IMR-90 (cell line): ENCODE measurements around the gene CAPS2. TPM values are rescaled to one million over a fixed set of nuclear protein-coding genes. Genes with fewer than 3 reads are reported as not detected.
A peak's percentile ranks its signal among the peaks of the same experiment; 100 is the strongest.

Source experiments
- ATAC-seq: fragments of 200-7000 bp; cut with Tn5 transposase; 2 replicates; pipeline ENCODE4 v1.9.1; 2020; ENCODE audit warnings: low read depth, mild to moderate bottlenecking, moderate library complexity
- BruUV-seq: library from RNA; stranded (reverse); fragments of 400-500 nt; replicated peaks from 2 replicates; lab custom pipeline; 2021; lab: Mats Ljungman, UMichigan
- CTCF ChIA-PET: fragments of 300-600 bp; formaldehyde crosslinking; extraction: SDS; loops from one replicate; lab custom pipeline; 2021; ENCODE audit warnings: antibody characterized with exemption; lab: Yijun Ruan, JAX
- POLR2A ChIA-PET: fragments of 300-600 bp; sonication (Branson Sonifier 250); formaldehyde crosslinking; loops from one replicate; lab custom pipeline; 2022; ENCODE audit warnings: antibody characterized with exemption; ENCODE audit not compliant: unreplicated experiment; lab: Charles Lee
- DNase-seq: peaks from one replicate; pipeline ENCODE4 v3.0.0; 2013
- H2AFZ ChIP-seq: replicated peaks from 2 replicates; pipeline ENCODE3; 2013; ENCODE audit warnings: low read length, mild to moderate bottlenecking; ENCODE audit not compliant: poor library complexity
- H2AK5ac ChIP-seq: 2 replicates; pipeline ENCODE4 v1.6.1; 2013; ENCODE audit warnings: low read depth, low read length, inconsistent platforms
- H2AK9ac ChIP-seq: replicated peaks from 2 replicates; pipeline ENCODE3; 2013; ENCODE audit warnings: mild to moderate bottlenecking, low read depth, low read length, moderate library complexity; ENCODE audit not compliant: poor library complexity
- H2BK120ac ChIP-seq: 2 replicates; pipeline ENCODE4 v1.6.1; 2013; ENCODE audit warnings: low read depth, low read length, inconsistent platforms
- H2BK15ac ChIP-seq: 3 replicates; pipeline ENCODE4 v1.6.1; 2013; ENCODE audit warnings: low read depth, low read length, inconsistent platforms
- H2BK20ac ChIP-seq: 2 replicates; pipeline ENCODE4 v1.6.1; 2013; ENCODE audit warnings: low read depth, mild to moderate bottlenecking, inconsistent platforms, low read length, moderate library complexity
- H2BK5ac ChIP-seq: 2 replicates; pipeline ENCODE4 v1.6.1; 2013; ENCODE audit warnings: mild to moderate bottlenecking, low read depth, low read length, inconsistent platforms; ENCODE audit not compliant: poor library complexity, severe bottlenecking
- H3K14ac ChIP-seq: replicated peaks from 2 replicates; pipeline ENCODE4 v1.6.1; 2013; ENCODE audit warnings: low read depth, low read length, inconsistent platforms
- H3K18ac ChIP-seq: 2 replicates; pipeline ENCODE4 v1.6.1; 2013; ENCODE audit warnings: low read depth, low read length, control low read depth
- H3K23ac ChIP-seq: 2 replicates; pipeline ENCODE4 v1.6.1; 2013; ENCODE audit warnings: low read depth, low read length, inconsistent platforms
- H3K27ac ChIP-seq: 2 replicates; pipeline ENCODE4 v1.5.1; 2013; ENCODE audit warnings: mild to moderate bottlenecking, control low read depth, low read length; ENCODE audit not compliant: insufficient read depth
- H3K27me3 ChIP-seq: 2 replicates; pipeline ENCODE4 v1.6.1; 2013; ENCODE audit warnings: low read length; ENCODE audit not compliant: control insufficient read depth, insufficient read depth
- H3K36me3 ChIP-seq: 2 replicates; pipeline ENCODE4 v1.6.1; 2013; ENCODE audit warnings: low read length, mixed read lengths; ENCODE audit not compliant: control insufficient read depth, insufficient read depth
- H3K4ac ChIP-seq: 2 replicates; pipeline ENCODE4 v1.6.1; 2013; ENCODE audit warnings: low read depth, low read length, inconsistent platforms
- H3K4me1 ChIP-seq: 2 replicates; pipeline ENCODE4 v1.6.1; 2013; ENCODE audit warnings: low read length, mixed read lengths; ENCODE audit not compliant: control insufficient read depth, insufficient read depth
- H3K4me2 ChIP-seq: 2 replicates; pipeline ENCODE4 v1.6.1; 2013; ENCODE audit warnings: low read depth, mild to moderate bottlenecking, control low read depth, low read length, moderate library complexity
- H3K4me3 ChIP-seq: 2 replicates; pipeline ENCODE4 v1.5.1; 2013; ENCODE audit warnings: low read depth, mild to moderate bottlenecking, control low read depth, low read length, moderate library complexity; ENCODE audit not compliant: insufficient read depth
- H3K56ac ChIP-seq: 2 replicates; pipeline ENCODE4 v1.6.1; 2013; ENCODE audit warnings: low read length, inconsistent platforms; ENCODE audit not compliant: insufficient read depth; ENCODE audit errors: extremely low read depth
- H3K79me1 ChIP-seq, 2 experiments: 2 replicates each; pipeline ENCODE4 v1.6.1; 2013; ENCODE audit warnings: low read length in 2 of 2, inconsistent platforms in 1 of 2, low read depth in 1 of 2
- H3K9ac ChIP-seq: 2 replicates; pipeline ENCODE4 v1.6.1; 2013; ENCODE audit warnings: low read depth, low read length, control low read depth
- H3K9me1 ChIP-seq: 2 replicates; pipeline ENCODE4 v1.6.1; 2013; ENCODE audit warnings: low read length, inconsistent platforms; ENCODE audit not compliant: insufficient read depth
- H3K9me3 ChIP-seq: 2 replicates; pipeline ENCODE4 v1.6.1; 2013; ENCODE audit warnings: low read length; ENCODE audit not compliant: control insufficient read depth, insufficient read depth
- H4K20me1 ChIP-seq: 2 replicates; pipeline ENCODE4 v1.6.1; 2013; ENCODE audit warnings: low read length, inconsistent platforms; ENCODE audit not compliant: insufficient read depth
- H4K5ac ChIP-seq: 2 replicates; pipeline ENCODE4 v1.6.1; 2013; ENCODE audit warnings: mild to moderate bottlenecking, low read depth, low read length, control low read depth
- H4K8ac ChIP-seq, 2 experiments: 2 replicates each; pipeline ENCODE4 v1.6.1; 2013; ENCODE audit warnings: low read depth in 2 of 2, low read length in 2 of 2, control low read depth in 1 of 2, inconsistent platforms in 1 of 2
- H4K91ac ChIP-seq: 2 replicates; pipeline ENCODE4 v1.6.1; 2013; ENCODE audit warnings: low read depth, low read length, inconsistent platforms; ENCODE audit not compliant: insufficient read depth
- BHLHE40 ChIP-seq: fragments of 150-350 bp; IDR thresholded peaks from 2 replicates; pipeline ENCODE4 v1.6.1; 2016; ENCODE audit warnings: mild to moderate bottlenecking, low read depth, low read length
- CEBPB ChIP-seq: IDR thresholded peaks from 2 replicates; pipeline ENCODE4 v1.6.1; 2012; ENCODE audit warnings: low read depth, low read length, improper control_type of control experiment
- CTCF ChIP-seq: conservative IDR thresholded peaks from 2 replicates; pipeline ENCODE4 v1.5.1; 2012; ENCODE audit warnings: mild to moderate bottlenecking, low read depth, low read length, improper control_type of control experiment
- FOS ChIP-seq: fragments of 150-350 bp; IDR thresholded peaks from 2 replicates; pipeline ENCODE4 v1.6.1; 2016; ENCODE audit warnings: low read depth, low read length
- MAZ ChIP-seq: IDR thresholded peaks from 2 replicates; pipeline ENCODE4 v1.6.1; 2012; ENCODE audit warnings: low read depth, mild to moderate bottlenecking, low read length, improper control_type of control experiment, moderate library complexity, borderline replicate concordance
- MXI1 ChIP-seq: IDR thresholded peaks from 2 replicates; pipeline ENCODE4 v1.6.1; 2012; ENCODE audit warnings: low read depth, mild to moderate bottlenecking, low read length, moderate library complexity, borderline replicate concordance
- NFE2L2 ChIP-seq: fragments of 150-350 bp; IDR thresholded peaks from 2 replicates; pipeline ENCODE4 v1.6.1; 2016; ENCODE audit warnings: low read depth, mild to moderate bottlenecking, low read length
- POLR2A ChIP-seq: IDR thresholded peaks from 2 replicates; pipeline ENCODE4 v1.6.1; 2012; ENCODE audit warnings: mild to moderate bottlenecking, low read depth, low read length
- RAD21 ChIP-seq: IDR thresholded peaks from 2 replicates; pipeline ENCODE4 v1.6.1; 2012; ENCODE audit warnings: low read length, improper control_type of control experiment
- RCOR1 ChIP-seq: IDR thresholded peaks from 2 replicates; pipeline ENCODE4 v1.6.1; 2012; ENCODE audit warnings: mild to moderate bottlenecking, low read length, improper control_type of control experiment; ENCODE audit not compliant: insufficient replicate concordance
- RFX5 ChIP-seq: IDR thresholded peaks from 2 replicates; pipeline ENCODE4 v1.8.0; 2012; ENCODE audit warnings: low read depth, mild to moderate bottlenecking, low read length, moderate library complexity
- SMC3 ChIP-seq: fragments of 150-350 bp; IDR thresholded peaks from 2 replicates; pipeline ENCODE4 v1.6.1; 2016; ENCODE audit warnings: low read depth, mild to moderate bottlenecking, antibody characterized with exemption, low read length, moderate library complexity
- dilution Hi-C: fragments of 300-500 bp; cut with HindIII; formaldehyde crosslinking; loops from one replicate; pipeline ENCODE4 v1.14.3; 2018; ENCODE audit warnings: low sequenced_read_pairs; ENCODE audit not compliant: unreplicated experiment
- in situ Hi-C: fragments of 300-500 bp; cut with MboI; formaldehyde crosslinking; loops from 3 replicates; pipeline ENCODE4 v1.14.3; 2019; ENCODE audit warnings: low sequenced_read_pairs, inconsistent platforms, mixed read lengths
- intact Hi-C: fragments of 100-400 bp; cut with micrococcal nuclease; formaldehyde crosslinking; loops from 2 replicates; pipeline ENCODE4 v1.10.0; 2022
- polyA plus RNA-seq, 3 experiments: library from polyadenylated mRNA; depleted of rRNA; stranded (reverse); fragments of >200 nt; gene quantifications; 2 replicates each; pipeline ENCODE4 v1.2.3, GENCODE V29; 2012; ENCODE audit warnings: low replicate concordance in 1 of 3
- total RNA-seq: library from RNA; depleted of rRNA; stranded (reverse); fragments of >200 nt; gene quantifications from 2 replicates; pipeline ENCODE4 v1.2.3, GENCODE V29; 2012
- TF ChIP-seq, protein P1 (sequence below): fragments of 150-350 bp; IDR thresholded peaks from 2 replicates; pipeline ENCODE4 v1.6.1; 2017; ENCODE audit warnings: mild to moderate bottlenecking, antibody characterized with exemption, low read length, low read depth
- TF ChIP-seq, protein P2 (sequence below): fragments of 150-350 bp; IDR thresholded peaks from 2 replicates; pipeline ENCODE4 v1.6.1; 2016; ENCODE audit warnings: low read depth, mild to moderate bottlenecking, low read length, moderate library complexity, borderline replicate concordance

CAPS2 gene
- total and polyA plus RNA-seq, 2 of the 4 experiments (the other 2 are of a cell fraction), result 1.2 to 2.7 TPM

GRCh38 chr12:75315518-75315917 lies 14.6 kb downstream of the CAPS2 start:
- ATAC-seq (peak; percentile 86), DNase-seq (peak; percentile 64)
- Histone ChIP-seq H3K9me3 (no peaks in the 10 kb centered on the region), H3K18ac (no peak overlapping the region), H2AFZ (peak overlapping the region; percentile 53), H3K4me1 (peaks cover 2% of the 10 kb centered on the region; the same call in 1 of the 2 replicates), H3K14ac (no peak overlapping the region), H3K27me3 (no peaks in the 10 kb centered on the region), H3K4me3 (no peak overlapping the region), H3K9me1 (peaks cover 2% of the 10 kb centered on the region; the same call in 1 of the 2 replicates), H3K56ac (no peak overlapping the region), H3K27ac (no peak overlapping the region), H2AK5ac (no peak overlapping the region), H2BK5ac (peak overlapping the region; percentile 62), H4K8ac (no peak overlapping the region), H3K4me2 (peak overlapping the region; percentile 29; the same call in 1 of the 2 replicates), H2BK20ac (no peak overlapping the region), H3K4ac (no peak overlapping the region), H2AK9ac (no peak overlapping the region), H2BK15ac (no peak overlapping the region), H3K23ac (no peak overlapping the region), H2BK120ac (no peak overlapping the region), H3K36me3 (no peaks in the 10 kb centered on the region), H4K5ac (no peak overlapping the region), H4K20me1 (no peaks in the 10 kb centered on the region), H4K91ac (no peak overlapping the region), H3K9ac (no peak overlapping the region), H3K79me1 (no peaks in the 10 kb centered on the region)
- dilution Hi-C loops, result no loop called here
- intact Hi-C loops, result no loop called here
- CTCF ChIA-PET, result interaction anchor here (1.0 kb wide), 1 partner anchor 190 kb away, joined by 3 read pairs; no protein-coding TSS in a partner anchor
- TF ChIP-seq FOS, result no peak
- no peak for TF ChIP-seq MXI1
- no peak for TF ChIP-seq MAZ
- TF ChIP-seq POLR2A, result no peak
- TF ChIP-seq RCOR1, result no peak
- no peak for TF ChIP-seq RAD21
- TF ChIP-seq CTCF, result no peak
- no peak for TF ChIP-seq NFE2L2
- TF ChIP-seq, protein P1, sequence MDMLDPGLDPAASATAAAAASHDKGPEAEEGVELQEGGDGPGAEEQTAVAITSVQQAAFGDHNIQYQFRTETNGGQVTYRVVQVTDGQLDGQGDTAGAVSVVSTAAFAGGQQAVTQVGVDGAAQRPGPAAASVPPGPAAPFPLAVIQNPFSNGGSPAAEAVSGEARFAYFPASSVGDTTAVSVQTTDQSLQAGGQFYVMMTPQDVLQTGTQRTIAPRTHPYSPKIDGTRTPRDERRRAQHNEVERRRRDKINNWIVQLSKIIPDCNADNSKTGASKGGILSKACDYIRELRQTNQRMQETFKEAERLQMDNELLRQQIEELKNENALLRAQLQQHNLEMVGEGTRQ, result no peak
- TF ChIP-seq SMC3, result no peak
- TF ChIP-seq BHLHE40, result no peak
- TF ChIP-seq RFX5, result no peak
- TF ChIP-seq CEBPB, result no peak
- TF ChIP-seq, protein P2, sequence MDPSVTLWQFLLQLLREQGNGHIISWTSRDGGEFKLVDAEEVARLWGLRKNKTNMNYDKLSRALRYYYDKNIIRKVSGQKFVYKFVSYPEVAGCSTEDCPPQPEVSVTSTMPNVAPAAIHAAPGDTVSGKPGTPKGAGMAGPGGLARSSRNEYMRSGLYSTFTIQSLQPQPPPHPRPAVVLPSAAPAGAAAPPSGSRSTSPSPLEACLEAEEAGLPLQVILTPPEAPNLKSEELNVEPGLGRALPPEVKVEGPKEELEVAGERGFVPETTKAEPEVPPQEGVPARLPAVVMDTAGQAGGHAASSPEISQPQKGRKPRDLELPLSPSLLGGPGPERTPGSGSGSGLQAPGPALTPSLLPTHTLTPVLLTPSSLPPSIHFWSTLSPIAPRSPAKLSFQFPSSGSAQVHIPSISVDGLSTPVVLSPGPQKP, result no peak
- POLR2A ChIA-PET, result no interaction called here
- in situ Hi-C loops, result no loop called here
- BruUV-seq, result no TSS peak
